H9 (cell line): ENCODE results near the gene OIT3. TPM values are rescaled to one million over a fixed set of nuclear protein-coding genes. Genes with fewer than 3 reads are reported as not detected.
"Not testable (repeated sequence)": the region's sequence is repeated elsewhere in the genome, so short reads cannot be mapped to it uniquely, and the experiment has no call there.

Experiments used
- DNase-seq: peaks from one replicate; pipeline ENCODE4 v3.0.0-alpha.2; 2017
- H2AFZ ChIP-seq: one replicate; pipeline ENCODE4 v1.6.1; 2013; ENCODE audit warnings: mild to moderate bottlenecking, low read length, control low read depth, moderate library complexity
- H2AK5ac ChIP-seq: 2 replicates; pipeline ENCODE4 v1.6.1; 2013; ENCODE audit warnings: low read length, control low read depth, mixed read lengths; ENCODE audit not compliant: insufficient read length
- H2BK120ac ChIP-seq: one replicate; pipeline ENCODE4 v1.6.1; 2013; ENCODE audit warnings: low read depth, mild to moderate bottlenecking, low read length, control low read depth, inconsistent platforms; ENCODE audit not compliant: poor library complexity, severe bottlenecking
- H2BK12ac ChIP-seq: 2 replicates; pipeline ENCODE4 v1.6.1; 2013; ENCODE audit warnings: low read length, control low read depth, mixed read lengths, low read depth; ENCODE audit not compliant: insufficient read length
- H2BK15ac ChIP-seq: 2 replicates; pipeline ENCODE4 v1.6.1; 2013; ENCODE audit warnings: low read depth, low read length, control low read depth
- H2BK20ac ChIP-seq: one replicate; pipeline ENCODE4 v1.6.1; 2013; ENCODE audit warnings: low read depth, mild to moderate bottlenecking, low read length, control low read depth, inconsistent platforms; ENCODE audit not compliant: poor library complexity, severe bottlenecking
- H2BK5ac ChIP-seq: 2 replicates; pipeline ENCODE4 v1.6.1; 2013; ENCODE audit warnings: low read length, control low read depth, mixed read lengths; ENCODE audit not compliant: insufficient read length
- H3K14ac ChIP-seq: 2 replicates; pipeline ENCODE4 v1.6.1; 2013; ENCODE audit warnings: low read length, control low read depth; ENCODE audit not compliant: insufficient read depth
- H3K18ac ChIP-seq: 2 replicates; pipeline ENCODE4 v1.6.1; 2013; ENCODE audit warnings: low read depth, mild to moderate bottlenecking, mixed read lengths, low read length, control low read depth; ENCODE audit not compliant: insufficient read length
- H3K23ac ChIP-seq: 2 replicates; pipeline ENCODE4 v1.6.1; 2013; ENCODE audit warnings: low read length, control low read depth, mixed read lengths, low read depth; ENCODE audit not compliant: insufficient read length
- H3K23me2 ChIP-seq: 2 replicates; pipeline ENCODE4 v1.6.1; 2013; ENCODE audit warnings: low read depth, mild to moderate bottlenecking, mixed read lengths, low read length, control low read depth; ENCODE audit not compliant: insufficient read length, poor library complexity, severe bottlenecking
- H3K27ac ChIP-seq: 2 replicates; pipeline ENCODE4 v1.5.1; 2013; ENCODE audit warnings: low read length, control low read depth, mixed read lengths, low read depth; ENCODE audit not compliant: insufficient read length
- H3K27me3 ChIP-seq: 2 replicates; pipeline ENCODE4 v1.6.1; 2013; ENCODE audit warnings: low read length, control low read depth, inconsistent platforms; ENCODE audit not compliant: insufficient read depth
- H3K4ac ChIP-seq: 2 replicates; pipeline ENCODE4 v1.6.1; 2013; ENCODE audit warnings: low read depth, mild to moderate bottlenecking, control low read depth, inconsistent platforms, low read length, moderate library complexity
- H3K4me1 ChIP-seq: 2 replicates; pipeline ENCODE4 v1.6.1; 2013; ENCODE audit warnings: low read length, control low read depth, inconsistent platforms; ENCODE audit not compliant: insufficient read depth
- H3K4me2 ChIP-seq: 2 replicates; pipeline ENCODE4 v1.6.1; 2013; ENCODE audit warnings: low read length, control low read depth, mixed read lengths; ENCODE audit not compliant: insufficient read length, insufficient read depth
- H3K56ac ChIP-seq: 2 replicates; pipeline ENCODE4 v1.6.1; 2013; ENCODE audit warnings: low read depth, mild to moderate bottlenecking, mixed read lengths, low read length, control low read depth; ENCODE audit not compliant: insufficient read length
- H3K79me1 ChIP-seq: 2 replicates; pipeline ENCODE4 v1.6.1; 2013; ENCODE audit warnings: low read depth, mild to moderate bottlenecking, moderate library complexity, low read length, control low read depth, inconsistent platforms; ENCODE audit not compliant: insufficient read depth, poor library complexity, severe bottlenecking
- H3K79me2 ChIP-seq: 2 replicates; pipeline ENCODE4 v1.6.1; 2013; ENCODE audit warnings: low read length, control low read depth, inconsistent platforms; ENCODE audit not compliant: insufficient read depth
- H3K9ac ChIP-seq: 2 replicates; pipeline ENCODE4 v1.6.1; 2013; ENCODE audit warnings: low read length, control low read depth, mixed read lengths; ENCODE audit not compliant: insufficient read length; ENCODE audit errors: extremely low read depth
- H3K9me3 ChIP-seq: one replicate; pipeline ENCODE4 v1.6.1; 2013; ENCODE audit warnings: low read depth, low read length, inconsistent platforms; ENCODE audit not compliant: control insufficient read depth
- H3T11ph ChIP-seq: one replicate; pipeline ENCODE4 v1.6.1; 2013; ENCODE audit warnings: mild to moderate bottlenecking, low read length, control low read depth, inconsistent platforms
- H4K20me1 ChIP-seq: one replicate; pipeline ENCODE4 v1.6.1; 2013; ENCODE audit not compliant: control insufficient read depth, insufficient read length, insufficient read depth
- H4K5ac ChIP-seq: 2 replicates; pipeline ENCODE4 v1.6.1; 2013; ENCODE audit warnings: low read depth, mild to moderate bottlenecking, mixed read lengths, low read length, control low read depth; ENCODE audit not compliant: insufficient read length
- H4K8ac ChIP-seq: replicated peaks from 2 replicates; pipeline ENCODE4 v1.6.1; 2013; ENCODE audit warnings: low read length, control low read depth, mixed read lengths, low read depth; ENCODE audit not compliant: insufficient read length
- H4K91ac ChIP-seq: 2 replicates; pipeline ENCODE4 v1.6.1; 2013; ENCODE audit warnings: low read depth, mild to moderate bottlenecking, moderate library complexity, mixed read lengths, low read length, control low read depth; ENCODE audit not compliant: insufficient read length
- H3K27ac Mint-ChIP-seq, 3 experiments: 2 replicates in 2 of 3; 3 replicates in 1 of 3; pipeline ENCODE4 v1.8.0; 2020 to 2021; ENCODE audit warnings: mixed read lengths in 3 of 3, mild to moderate bottlenecking in 1 of 3, moderate library complexity in 1 of 3
- H3K27me3 Mint-ChIP-seq: 2 replicates; pipeline ENCODE4 v1.8.0; 2021; ENCODE audit warnings: low read depth, mild to moderate bottlenecking, moderate library complexity, mixed read lengths
- H3K36me3 Mint-ChIP-seq, 3 experiments: 2 replicates in 2 of 3; 3 replicates in 1 of 3; pipeline ENCODE4 v1.8.0; 2020 to 2021; ENCODE audit warnings: low read depth in 3 of 3, mixed read lengths in 3 of 3; ENCODE audit not compliant: insufficient read depth in 1 of 3
- H3K4me1 Mint-ChIP-seq, 2 experiments: 2 replicates each; pipeline ENCODE4 v1.8.0; 2020; ENCODE audit warnings: mixed read lengths in 2 of 2
- H3K4me3 Mint-ChIP-seq, 2 experiments: 2 replicates in 1 of 2; 3 replicates in 1 of 2; pipeline ENCODE4 v1.8.0; 2020 to 2021; ENCODE audit warnings: mild to moderate bottlenecking in 2 of 2, mixed read lengths in 2 of 2, moderate library complexity in 1 of 2
- H3K9me3 Mint-ChIP-seq, 2 experiments: 2 replicates in 1 of 2; 3 replicates in 1 of 2; pipeline ENCODE4 v1.8.0; 2020; ENCODE audit warnings: mild to moderate bottlenecking in 2 of 2, mixed read lengths in 2 of 2, moderate library complexity in 1 of 2
- WGBS: extraction: QIAGEN DNeasy Blood & Tissue Kit; methylation state at CpG from one replicate; pipeline ENCODE4 v1.1.7; 2013; ENCODE audit warnings: missing lambda C conversion rate, low lambda C conversion rate, mixed read lengths; ENCODE audit not compliant: insufficient read length; ENCODE audit errors: extremely low coverage; 5-methylcytosine and 5-hydroxymethylcytosine counted together
- total RNA-seq: library from RNA; stranded (reverse); gene quantifications from 2 replicates; pipeline ENCODE4 v1.2.1, GENCODE V29; 2021

OIT3 gene
- total RNA-seq, 1 experiment from 2014 or later, result not detected

- H3K4me1 ChIP-seq, H3K23ac ChIP-seq, H4K91ac ChIP-seq, H3K4me1 Mint-ChIP-seq, H2BK15ac ChIP-seq, H3K23me2 ChIP-seq, H3K4me2 ChIP-seq, H3K36me3 Mint-ChIP-seq, H3K79me1 ChIP-seq, H3K9ac ChIP-seq, H3K14ac ChIP-seq, H3T11ph ChIP-seq, H2AFZ ChIP-seq, H3K56ac ChIP-seq, H2BK20ac ChIP-seq, H3K4ac ChIP-seq, H3K79me2 ChIP-seq, H2BK12ac ChIP-seq, H3K27me3 ChIP-seq, H2AK5ac ChIP-seq, H2BK120ac ChIP-seq, H3K18ac ChIP-seq, H3K27ac Mint-ChIP-seq, H3K27me3 Mint-ChIP-seq, H4K20me1 ChIP-seq, H3K9me3 ChIP-seq, H3K27ac ChIP-seq, H3K4me3 Mint-ChIP-seq, H4K5ac ChIP-seq, H4K8ac ChIP-seq, H2BK5ac ChIP-seq, DNase-seq: not testable (repeated sequence)
- H3K9me3 Mint-ChIP-seq, result peaks cover 0 to 11% of the 10 kb centered on the region in 2 experiments; a peak in 4 of 5 replicates
- WGBS, result 100% methylated on average over 1 of the region's 2 CpGs
These were observed 24.3 kb downstream of the OIT3 start for GRCh38 chr10:72917803-72918332.
